ENCODE data around the gene RBPJ.
A peak's percentile ranks its signal among the peaks of the same experiment; 100 is the strongest.

Gene RBPJ

GRCh38 chr4:26320538-26321372, at the start of gene RBPJ:
Gene RBPJ, plus strand, starts transcription at chr4:26321014. Its CDS starts 15 bp downstream, at chr4:26321029.
- DNase-seq (ENCODE audit: low spot score) = peak; percentile 89

- no peak for DNase-seq (ENCODE audit: low spot score)
Observed at GRCh38 chr4:26271703-26272102, 49.1 kb upstream of the RBPJ start.

DNA sequence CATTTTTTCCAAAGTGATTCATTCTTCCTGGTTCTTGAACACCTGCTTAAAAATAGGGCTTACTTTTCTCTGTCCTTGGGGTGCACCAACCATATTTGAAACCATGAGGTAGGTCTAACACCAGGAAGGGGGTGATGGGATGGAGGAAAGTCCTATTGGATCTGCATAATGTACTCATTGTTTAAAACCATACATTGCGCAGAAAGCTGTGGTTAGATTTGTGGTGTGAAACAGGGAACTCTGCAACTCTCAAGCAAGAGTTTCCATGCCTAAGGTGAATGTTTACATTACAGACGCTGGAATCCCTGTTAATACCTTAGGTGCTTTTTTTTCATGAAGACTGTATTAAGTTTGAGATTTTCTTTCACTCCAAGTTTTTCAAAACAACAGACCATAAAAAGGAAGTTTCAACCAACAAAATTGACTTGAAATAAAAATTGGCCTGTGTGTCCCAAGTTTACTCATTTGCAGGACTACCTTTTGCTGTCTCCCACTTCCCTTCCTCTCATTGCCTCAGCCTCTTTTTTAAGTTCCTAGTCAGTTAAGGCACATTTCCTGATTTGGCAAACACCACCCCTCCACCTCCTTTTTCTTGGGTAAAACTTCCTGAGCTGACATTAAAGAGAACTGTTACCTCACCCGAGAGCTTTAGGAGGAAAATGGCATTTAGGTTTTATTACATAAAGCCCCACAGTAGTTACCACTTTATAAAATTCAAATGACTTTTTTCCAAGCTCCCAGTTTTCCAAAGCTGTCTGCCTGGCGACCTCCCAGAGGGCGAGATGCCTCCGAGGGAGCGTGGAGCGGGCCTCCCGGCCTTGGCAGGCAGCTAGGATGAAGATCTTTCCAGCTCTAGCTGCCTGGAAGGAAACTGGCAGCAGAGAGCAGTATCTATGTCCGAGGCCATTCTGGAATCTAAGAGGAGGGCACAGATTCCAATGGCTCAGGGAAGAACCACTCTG, 47.9 kb upstream of the RBPJ start:
- no peak for DNase-seq (ENCODE audit: low spot score)

DNA sequence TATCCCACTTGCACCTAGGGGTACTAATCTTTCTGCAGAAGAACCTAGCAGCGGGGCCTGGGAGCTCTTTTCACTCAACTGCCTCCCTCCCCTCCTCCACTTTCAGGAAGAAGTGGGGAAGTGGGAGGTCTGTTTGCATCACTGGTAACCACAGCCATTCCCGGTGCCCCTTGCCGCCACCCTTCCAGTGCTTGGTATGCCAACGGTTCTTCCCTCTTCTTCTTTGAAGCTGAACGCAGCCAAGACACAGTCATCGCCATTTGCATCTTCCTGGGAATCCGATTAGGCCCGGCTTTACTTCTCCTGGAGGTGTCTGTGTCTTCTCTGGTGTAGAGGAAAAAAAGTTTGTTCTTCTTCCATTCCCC, 47.2 kb upstream of the RBPJ start:
- no peak for DNase-seq (ENCODE audit: low spot score)

DNA sequence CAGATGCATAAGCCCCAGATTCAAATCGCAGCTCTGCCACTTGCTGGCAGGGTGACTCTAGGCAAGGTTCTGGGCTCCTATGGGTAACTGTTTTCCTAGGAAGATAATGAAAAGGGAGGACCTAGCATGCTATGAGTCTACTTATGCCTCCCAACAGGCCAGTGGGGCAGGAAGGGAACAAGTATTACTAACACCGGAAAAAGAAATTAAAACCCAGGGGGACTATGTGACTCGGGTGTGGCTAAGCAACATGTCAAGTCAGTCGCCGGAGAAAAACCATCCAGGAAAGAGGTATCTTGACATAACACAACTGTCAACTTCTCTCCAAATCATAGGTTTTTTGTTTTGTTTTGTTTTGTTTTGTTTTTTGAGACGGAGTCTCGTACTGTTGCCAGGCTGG, 45.5 kb upstream of the RBPJ start:
- no peak for DNase-seq (ENCODE audit: low spot score)

DNA sequence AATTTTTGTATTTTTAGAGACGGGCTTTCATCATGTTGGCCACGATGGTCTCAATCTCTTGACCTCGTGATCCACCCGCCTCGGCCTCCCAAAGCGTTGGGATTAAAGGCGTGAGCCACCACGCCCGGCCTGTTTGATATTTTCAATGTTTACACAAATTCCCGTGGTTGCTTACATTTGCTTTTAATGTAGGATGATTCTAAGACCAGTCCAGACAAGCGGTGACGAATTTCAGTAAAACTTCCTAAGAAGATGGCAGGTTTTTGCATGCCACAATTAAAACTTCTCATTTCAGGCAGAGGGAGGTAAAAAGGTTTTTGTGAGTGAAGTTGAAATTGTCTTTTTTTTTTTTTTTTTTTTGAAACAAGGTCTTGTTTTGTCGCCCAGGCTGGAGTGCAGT, 41.4 kb upstream of the RBPJ start:
- DNase-seq (ENCODE audit: low spot score) = no peak

GRCh38 chr4:26281881-26282280, 38.9 kb upstream of the RBPJ start:
- no peak for DNase-seq (ENCODE audit: low spot score)

DNA sequence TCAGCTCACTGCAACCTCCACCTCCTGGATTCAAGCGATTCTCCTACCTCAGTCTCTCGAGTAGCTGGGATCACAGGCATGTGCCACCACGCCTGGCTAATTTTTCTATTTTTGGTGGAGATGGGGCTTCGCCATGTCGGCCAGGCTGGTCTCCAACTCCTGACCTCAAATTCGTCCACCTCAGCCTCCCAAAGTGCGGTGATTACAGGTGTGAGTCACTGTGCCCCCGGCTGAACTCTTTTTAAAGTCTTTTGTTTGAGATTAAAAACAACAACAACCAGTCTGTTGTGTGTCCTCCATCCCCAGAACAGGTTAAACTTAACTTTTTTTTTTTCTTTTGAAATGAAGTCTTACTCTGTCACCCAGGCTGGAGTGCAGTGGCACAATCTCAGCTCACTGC, 36.3 kb upstream of the RBPJ start:
- no peak for DNase-seq (ENCODE audit: low spot score)

DNA sequence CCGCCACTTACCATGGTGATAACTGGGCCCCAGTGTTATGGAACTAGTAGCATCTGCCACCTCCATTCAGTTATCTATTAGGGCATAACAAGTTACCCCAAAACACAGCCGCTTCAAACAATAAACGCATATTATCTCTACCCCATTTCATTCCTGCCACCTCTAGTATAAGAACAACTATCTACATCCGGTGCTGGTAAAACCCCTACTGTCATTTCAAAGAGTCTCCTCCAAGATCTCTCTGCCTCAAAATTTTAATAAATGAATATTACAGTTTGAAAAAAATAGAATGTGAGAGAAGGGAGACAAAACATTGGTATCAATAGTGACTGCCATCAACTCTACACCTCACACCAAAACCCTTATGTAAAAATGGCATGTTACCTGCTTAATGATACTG, 35.5 kb upstream of the RBPJ start:
- DNase-seq (ENCODE audit: low spot score) = no peak

GRCh38 chr4:26287756-26288155, 33.1 kb upstream of the RBPJ start:
- no peak for DNase-seq (ENCODE audit: low spot score)

- peak; percentile 9 for DNase-seq (ENCODE audit: low spot score)
Observed at GRCh38 chr4:26288355-26288909, 32.4 kb upstream of the RBPJ start.

GRCh38 chr4:26289401-26289800, 31.4 kb upstream of the RBPJ start:
- no peak for DNase-seq (ENCODE audit: low spot score)

DNA sequence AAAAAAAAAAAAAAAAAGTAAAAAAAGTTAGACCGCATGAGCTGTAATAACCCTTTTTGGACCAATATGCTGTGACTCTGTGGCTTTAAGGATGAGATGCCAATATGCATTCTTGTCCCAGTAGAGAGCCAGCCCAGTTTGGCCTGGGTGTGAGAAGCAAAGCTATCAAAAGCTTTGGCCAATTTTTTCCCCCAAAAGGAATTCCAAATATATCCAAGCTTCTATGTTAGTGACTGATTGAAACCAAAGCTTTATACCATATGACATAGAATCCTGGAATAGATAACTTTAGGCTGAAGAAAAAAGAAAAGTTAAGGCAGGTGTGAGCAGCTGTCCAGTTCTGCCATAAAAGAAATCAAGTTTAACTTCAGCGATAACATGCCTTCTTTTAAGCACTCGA, 30.5 kb upstream of the RBPJ start:
- DNase-seq (ENCODE audit: low spot score) = no peak

DNA sequence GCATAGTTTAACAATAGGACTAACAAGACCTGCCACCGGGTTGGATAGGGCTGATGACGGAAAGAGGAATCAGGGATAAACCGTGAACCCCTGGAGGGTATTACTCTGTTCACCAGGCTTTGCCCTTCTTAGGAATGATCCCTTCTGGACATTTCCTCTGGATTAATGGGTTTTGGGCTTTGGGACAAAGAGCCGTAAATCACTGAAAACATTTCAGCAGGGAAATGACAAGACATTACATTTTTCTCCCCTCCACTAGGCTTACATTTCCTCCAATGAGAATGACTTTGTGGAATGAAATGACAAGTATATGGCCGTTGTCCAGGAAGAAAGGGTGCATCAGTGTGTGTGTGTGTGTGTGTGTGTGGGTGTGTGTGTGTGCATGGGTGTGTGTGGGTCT, 25.9 kb upstream of the RBPJ start:
- DNase-seq (ENCODE audit: low spot score) = no peak

DNA sequence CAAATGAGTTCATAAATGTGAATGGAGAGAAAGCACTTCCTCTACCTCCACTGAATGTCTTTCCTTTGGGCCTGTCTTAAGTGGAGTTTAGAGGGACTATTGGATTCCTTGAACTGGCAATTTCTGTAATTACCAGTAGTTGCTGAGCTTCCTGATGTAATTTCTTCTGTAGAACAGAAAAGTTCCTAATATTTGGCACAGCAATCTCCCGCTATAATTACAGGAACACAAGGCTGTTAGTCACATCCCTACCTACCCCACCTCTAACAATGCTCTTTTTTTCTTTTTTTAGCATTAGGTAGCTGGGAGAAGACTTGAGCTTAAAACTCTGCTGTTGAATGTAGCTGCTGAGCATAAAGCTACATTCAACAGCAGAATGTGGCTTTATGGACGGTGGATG, 24.8 kb upstream of the RBPJ start:
- DNase-seq (ENCODE audit: low spot score) = no peak

GRCh38 chr4:26296514-26296913, 24.3 kb upstream of the RBPJ start:
- no peak for DNase-seq (ENCODE audit: low spot score)

- no peak for DNase-seq (ENCODE audit: low spot score)
Observed at GRCh38 chr4:26297219-26297618, 23.6 kb upstream of the RBPJ start.

GRCh38 chr4:26298198-26298947, 22.4 kb upstream of the RBPJ start:
- DNase-seq (ENCODE audit: low spot score) = no peak

DNA sequence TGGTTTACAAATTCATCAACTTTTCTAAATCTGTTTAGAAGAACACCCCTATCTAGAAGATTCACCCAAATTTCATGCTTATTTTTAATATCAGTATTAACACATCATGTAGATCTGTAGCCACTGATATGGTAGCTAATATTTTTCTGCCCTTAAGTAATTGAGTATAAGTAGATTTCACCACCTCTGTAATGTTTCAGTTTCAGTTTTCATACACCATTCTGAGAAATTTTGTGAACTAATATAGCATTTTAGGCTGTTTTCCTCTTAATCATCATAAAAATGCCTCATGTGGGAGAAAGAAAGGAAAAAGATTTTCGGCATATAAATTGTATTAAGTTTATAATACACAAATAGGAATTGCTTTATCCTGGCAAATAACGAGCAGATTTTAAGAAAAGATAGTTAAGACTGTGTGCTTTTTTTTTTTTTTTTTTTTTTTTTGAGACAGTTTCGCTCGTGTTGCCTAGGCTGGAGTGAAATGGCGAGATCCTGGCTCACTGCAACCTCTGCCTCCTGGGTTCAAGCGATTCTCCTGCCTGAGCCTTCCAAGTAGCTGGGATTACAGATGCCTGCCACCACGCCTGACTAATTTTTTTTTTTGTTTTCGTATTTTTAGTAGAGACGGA, 21.4 kb upstream of the RBPJ start:
- no peak for DNase-seq (ENCODE audit: low spot score)

DNA sequence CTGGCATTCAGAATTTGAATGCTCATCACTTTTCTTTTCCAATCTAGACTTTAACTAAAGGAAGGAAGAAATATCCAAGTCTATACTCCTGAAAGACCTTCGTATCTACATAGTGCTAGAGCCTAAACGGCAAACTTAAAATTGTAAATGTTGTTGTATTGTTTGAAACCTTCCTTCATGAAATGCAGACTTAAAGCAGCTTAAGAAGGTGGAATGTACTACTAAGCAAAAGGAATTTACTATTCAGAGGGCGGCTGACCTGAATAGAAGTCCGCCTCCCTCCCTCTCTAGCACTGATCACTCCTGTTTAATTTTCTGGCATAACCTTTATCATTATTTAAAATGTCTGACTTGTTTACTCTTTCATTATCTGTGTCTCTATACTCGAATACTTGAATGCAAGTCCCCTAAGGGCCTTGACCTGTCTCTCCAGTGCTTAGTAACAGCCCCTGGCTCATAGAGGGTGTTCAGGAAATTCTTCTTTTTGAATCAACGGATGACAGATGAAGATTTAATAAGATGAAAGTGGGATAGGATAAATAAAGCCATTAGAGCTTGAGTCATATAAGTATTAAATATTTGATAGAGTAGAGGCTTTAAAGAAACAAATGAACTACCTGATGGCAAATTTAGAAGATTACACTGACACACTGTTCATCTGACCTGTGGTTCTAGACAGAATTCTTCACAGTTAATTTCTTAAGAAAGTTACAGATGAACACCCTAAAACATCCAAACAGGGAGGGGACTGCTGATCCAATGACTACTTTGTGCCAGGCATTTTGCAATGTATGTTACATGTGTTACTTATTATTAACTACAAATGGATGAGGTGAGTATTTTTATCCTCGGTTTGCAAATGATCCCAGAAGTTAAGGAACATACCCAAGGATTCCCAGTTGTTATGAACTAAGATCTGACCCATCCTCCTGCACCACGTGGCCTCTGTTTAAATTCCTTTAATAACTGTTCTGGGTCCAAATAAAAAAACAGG, 20.2 kb upstream of the RBPJ start:
- no peak for DNase-seq (ENCODE audit: low spot score)
